DOHH2 (cell line): Measurements from ENCODE around the gene MIPOL1.

Experiments
- CTCF ChIP-seq: fragments of 200-600 bp; sonication (generic); IDR thresholded peaks from one replicate; pipeline ENCODE4 v1.5.1; 2014; ENCODE audit warnings: antibody characterized with exemption, mild to moderate bottlenecking, low read depth, low read length; ENCODE audit not compliant: poor library complexity, severe bottlenecking
- EZH2phosphoT487 ChIP-seq: fragments of 200-600 bp; sonication (generic); IDR thresholded peaks from 2 replicates; pipeline ENCODE4 v1.6.1; 2017; ENCODE audit warnings: borderline replicate concordance, mild to moderate bottlenecking, antibody characterized with exemption, low read length, moderate library complexity, mixed read lengths

DNA sequence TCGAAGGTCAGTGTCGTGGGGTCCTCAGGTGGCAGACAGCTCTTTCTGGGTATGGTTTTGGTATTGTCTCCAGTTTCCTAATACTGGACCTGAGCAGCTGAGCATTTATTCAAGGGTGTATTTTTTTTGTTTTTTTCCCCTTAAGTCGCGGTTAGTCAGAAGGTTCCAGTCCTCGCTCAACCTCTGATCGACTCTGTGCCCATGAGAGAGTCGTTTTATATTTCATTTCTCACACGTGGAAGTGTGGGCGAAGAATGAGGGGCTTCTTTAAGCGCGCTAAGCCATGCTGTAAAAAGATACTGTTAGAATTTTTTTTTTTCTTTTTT is 499 bp downstream of the MIPOL1 start:
- TF ChIP-seq CTCF (no peak), EZH2phosphoT487 (no peak)
